ENCODE results near the gene MARVELD3. TPM values are rescaled to one million over a fixed set of nuclear protein-coding genes. Genes with fewer than 3 reads are reported as not detected.

MARVELD3 gene
- total RNA-seq, 2 experiments from 2014 or later: not detected

GRCh38 chr16:71672125-71672524 is 46.1 kb downstream of the MARVELD3 start:
- Histone ChIP-seq H3K27me3 (ENCODE audit: control insufficient read depth in 1 of 2, insufficient read depth in 2 of 2, low read length in 2 of 2) (no peaks in the 10 kb centered on the region), H3K4me3 (ENCODE audit: low read length) (no peak overlapping the region), H3K9me3 (ENCODE audit: control insufficient read depth in 1 of 2, insufficient read depth in 1 of 2, low read length in 2 of 2) (no peaks in the 10 kb centered on the region), H3K27ac (ENCODE audit: low read depth in 1 of 2, low read length in 2 of 2) (no peak overlapping the region), H3K4me1 (ENCODE audit: insufficient read depth, low read length) (no peaks in the 10 kb centered on the region), H3K36me3 (ENCODE audit: insufficient read depth, low read length) (peaks cover 42% of the 10 kb centered on the region)
- no peak for ATAC-seq (ENCODE audit: poor library complexity)
- no peak for TF ChIP-seq CTCF (IDR thresholded peaks at IDR 0.05)
- Mint-ChIP-seq H3K4me1 (ENCODE audit: low read depth) (no peaks in the 10 kb centered on the region), H3K27me3 (no peaks in the 10 kb centered on the region), H3K27ac (no peak overlapping the region), H3K36me3 (ENCODE audit: low read depth) (peaks cover 80% of the 10 kb centered on the region), H3K9me3 (no peaks in the 10 kb centered on the region), H3K4me3 (no peak overlapping the region)
- ChIA-PET POLR2A (no interaction called here), CTCF (no interaction called here)
- DNase-seq: no peak
- intact Hi-C loops (cut with DNase I, micrococcal nuclease): loop anchor here in 1 of 2 experiments (10.0 kb wide), 1 partner anchor 73 kb away; no protein-coding TSS in a partner anchor

DNA sequence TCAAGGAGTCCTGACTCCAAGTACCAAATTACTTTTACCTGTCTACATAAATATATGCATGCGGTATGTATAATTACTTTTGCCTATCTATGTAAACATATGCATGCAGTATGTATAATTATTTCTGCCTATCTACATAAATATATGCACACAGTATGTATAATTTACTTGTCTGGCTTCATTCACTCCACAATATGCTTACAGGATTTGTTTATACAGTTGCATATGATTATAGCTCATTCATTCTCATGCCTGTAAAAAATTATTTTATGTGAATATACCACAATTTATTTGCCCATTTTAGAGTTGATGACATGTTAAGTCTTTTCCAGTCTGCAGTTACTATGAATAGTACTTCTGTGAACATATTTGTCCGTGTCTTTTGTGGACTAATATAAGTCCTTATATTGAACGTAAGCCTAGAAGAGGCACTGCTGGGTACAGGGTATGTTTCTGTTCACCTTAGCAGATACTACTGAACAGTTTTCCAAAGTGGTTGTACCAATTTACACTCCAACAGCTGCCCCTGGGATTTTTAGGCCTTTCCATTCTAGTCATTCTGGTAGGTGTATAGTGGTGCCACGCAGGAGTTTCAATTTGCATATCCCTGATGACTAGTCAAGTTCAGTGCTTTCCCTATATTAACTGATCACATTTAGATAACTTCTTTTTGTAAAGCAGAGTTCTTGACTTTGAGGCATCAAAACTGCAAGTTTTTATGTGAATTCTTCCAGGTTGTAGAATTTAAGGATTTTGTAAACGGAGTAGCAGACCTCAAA is 47.0 kb downstream of the MARVELD3 start:
- H3K4me3 Mint-ChIP-seq: no peak overlapping the region
- intact Hi-C loops (cut with DNase I, micrococcal nuclease): loop anchor here in 1 of 2 experiments (10.0 kb wide), 1 partner anchor 72 kb away; no protein-coding TSS in a partner anchor
- no peaks in the 10 kb centered on the region for H3K27me3 Mint-ChIP-seq
- no peak for ATAC-seq (ENCODE audit: poor library complexity)
- Histone ChIP-seq H3K27ac (ENCODE audit: low read depth in 1 of 2, low read length in 2 of 2) (no peak overlapping the region), H3K4me3 (ENCODE audit: low read length) (no peak overlapping the region), H3K4me1 (ENCODE audit: insufficient read depth, low read length) (no peaks in the 10 kb centered on the region), H3K36me3 (ENCODE audit: insufficient read depth, low read length) (peaks cover 39% of the 10 kb centered on the region), H3K27me3 (ENCODE audit: control insufficient read depth in 1 of 2, insufficient read depth in 2 of 2, low read length in 2 of 2) (no peaks in the 10 kb centered on the region), H3K9me3 (ENCODE audit: control insufficient read depth in 1 of 2, insufficient read depth in 1 of 2, low read length in 2 of 2) (no peaks in the 10 kb centered on the region)
- peaks cover 81% of the 10 kb centered on the region for H3K36me3 Mint-ChIP-seq (ENCODE audit: low read depth)
- H3K27ac Mint-ChIP-seq: no peak overlapping the region
- H3K4me1 Mint-ChIP-seq (ENCODE audit: low read depth): no peaks in the 10 kb centered on the region
- CTCF ChIA-PET: no interaction called here
- H3K9me3 Mint-ChIP-seq: no peaks in the 10 kb centered on the region
- DNase-seq: no peak
- TF ChIP-seq CTCF (IDR thresholded peaks at IDR 0.05): no peak
- POLR2A ChIA-PET: no interaction called here

- ATAC-seq (ENCODE audit: poor library complexity) (no peak), DNase-seq (no peak)
- no peaks in the 10 kb centered on the region for H3K4me1 Mint-ChIP-seq (ENCODE audit: low read depth)
- H3K4me3 ChIP-seq (ENCODE audit: low read length): no peak overlapping the region
- POLR2A ChIA-PET: no interaction called here
- intact Hi-C loops (cut with DNase I, micrococcal nuclease): loop anchor here in 1 of 2 experiments (10.0 kb wide), 1 partner anchor 71 kb away; no protein-coding TSS in a partner anchor
- CTCF ChIA-PET: no interaction called here
- peaks cover 36% of the 10 kb centered on the region for H3K36me3 ChIP-seq (ENCODE audit: insufficient read depth, low read length)
- peaks cover 79% of the 10 kb centered on the region for H3K36me3 Mint-ChIP-seq (ENCODE audit: low read depth)
- H3K9me3 ChIP-seq (ENCODE audit: control insufficient read depth in 1 of 2, insufficient read depth in 1 of 2, low read length in 2 of 2): no peaks in the 10 kb centered on the region
- no peaks in the 10 kb centered on the region for H3K4me1 ChIP-seq (ENCODE audit: insufficient read depth, low read length)
- TF ChIP-seq CTCF (IDR thresholded peaks at IDR 0.05): no peak
- no peak overlapping the region for H3K4me3 Mint-ChIP-seq
- H3K27ac ChIP-seq (ENCODE audit: low read depth in 1 of 2, low read length in 2 of 2): no peak overlapping the region
- no peaks in the 10 kb centered on the region for H3K9me3 Mint-ChIP-seq
- H3K27me3 ChIP-seq (ENCODE audit: control insufficient read depth in 1 of 2, insufficient read depth in 2 of 2, low read length in 2 of 2): no peaks in the 10 kb centered on the region
- H3K27me3 Mint-ChIP-seq: no peaks in the 10 kb centered on the region
- H3K27ac Mint-ChIP-seq: no peak overlapping the region
These were observed 47.6 kb downstream of the MARVELD3 start for GRCh38 chr16:71673582-71673973.
